IMR-90 (cell line): ENCODE data around the gene STRA6. TPM values are rescaled to one million over a fixed set of nuclear protein-coding genes. Genes with fewer than 3 reads are reported as not detected.

Experiments used
- ATAC-seq: fragments of 200-7000 bp; cut with Tn5 transposase; 2 replicates; pipeline ENCODE4 v1.9.1; 2020; ENCODE audit warnings: low read depth, mild to moderate bottlenecking, moderate library complexity
- BruUV-seq: library from RNA; stranded (reverse); fragments of 400-500 nt; replicated peaks from 2 replicates; lab custom pipeline; 2021; lab: Mats Ljungman, UMichigan
- CTCF ChIA-PET: fragments of 300-600 bp; formaldehyde crosslinking; extraction: SDS; loops from one replicate; lab custom pipeline; 2021; ENCODE audit warnings: antibody characterized with exemption; lab: Yijun Ruan, JAX
- POLR2A ChIA-PET: fragments of 300-600 bp; sonication (Branson Sonifier 250); formaldehyde crosslinking; loops from one replicate; lab custom pipeline; 2022; ENCODE audit warnings: antibody characterized with exemption; ENCODE audit not compliant: unreplicated experiment; lab: Charles Lee
- DNase-seq: peaks from one replicate; pipeline ENCODE4 v3.0.0; 2013
- H2AFZ ChIP-seq: replicated peaks from 2 replicates; pipeline ENCODE3; 2013; ENCODE audit warnings: low read length, mild to moderate bottlenecking; ENCODE audit not compliant: poor library complexity
- H2AK5ac ChIP-seq: 2 replicates; pipeline ENCODE4 v1.6.1; 2013; ENCODE audit warnings: low read depth, low read length, inconsistent platforms
- H2AK9ac ChIP-seq: replicated peaks from 2 replicates; pipeline ENCODE3; 2013; ENCODE audit warnings: mild to moderate bottlenecking, low read depth, low read length, moderate library complexity; ENCODE audit not compliant: poor library complexity
- H2BK120ac ChIP-seq: 2 replicates; pipeline ENCODE4 v1.6.1; 2013; ENCODE audit warnings: low read depth, low read length, inconsistent platforms
- H2BK15ac ChIP-seq: 3 replicates; pipeline ENCODE4 v1.6.1; 2013; ENCODE audit warnings: low read depth, low read length, inconsistent platforms
- H2BK20ac ChIP-seq: 2 replicates; pipeline ENCODE4 v1.6.1; 2013; ENCODE audit warnings: low read depth, mild to moderate bottlenecking, inconsistent platforms, low read length, moderate library complexity
- H2BK5ac ChIP-seq: 2 replicates; pipeline ENCODE4 v1.6.1; 2013; ENCODE audit warnings: mild to moderate bottlenecking, low read depth, low read length, inconsistent platforms; ENCODE audit not compliant: poor library complexity, severe bottlenecking
- H3K14ac ChIP-seq: replicated peaks from 2 replicates; pipeline ENCODE4 v1.6.1; 2013; ENCODE audit warnings: low read depth, low read length, inconsistent platforms
- H3K18ac ChIP-seq: 2 replicates; pipeline ENCODE4 v1.6.1; 2013; ENCODE audit warnings: low read depth, low read length, control low read depth
- H3K23ac ChIP-seq: 2 replicates; pipeline ENCODE4 v1.6.1; 2013; ENCODE audit warnings: low read depth, low read length, inconsistent platforms
- H3K27ac ChIP-seq: 2 replicates; pipeline ENCODE4 v1.5.1; 2013; ENCODE audit warnings: mild to moderate bottlenecking, control low read depth, low read length; ENCODE audit not compliant: insufficient read depth
- H3K27me3 ChIP-seq: 2 replicates; pipeline ENCODE4 v1.6.1; 2013; ENCODE audit warnings: low read length; ENCODE audit not compliant: control insufficient read depth, insufficient read depth
- H3K36me3 ChIP-seq: 2 replicates; pipeline ENCODE4 v1.6.1; 2013; ENCODE audit warnings: low read length, mixed read lengths; ENCODE audit not compliant: control insufficient read depth, insufficient read depth
- H3K4ac ChIP-seq: 2 replicates; pipeline ENCODE4 v1.6.1; 2013; ENCODE audit warnings: low read depth, low read length, inconsistent platforms
- H3K4me1 ChIP-seq: 2 replicates; pipeline ENCODE4 v1.6.1; 2013; ENCODE audit warnings: low read length, mixed read lengths; ENCODE audit not compliant: control insufficient read depth, insufficient read depth
- H3K4me2 ChIP-seq: 2 replicates; pipeline ENCODE4 v1.6.1; 2013; ENCODE audit warnings: low read depth, mild to moderate bottlenecking, control low read depth, low read length, moderate library complexity
- H3K4me3 ChIP-seq: 2 replicates; pipeline ENCODE4 v1.5.1; 2013; ENCODE audit warnings: low read depth, mild to moderate bottlenecking, control low read depth, low read length, moderate library complexity; ENCODE audit not compliant: insufficient read depth
- H3K56ac ChIP-seq: 2 replicates; pipeline ENCODE4 v1.6.1; 2013; ENCODE audit warnings: low read length, inconsistent platforms; ENCODE audit not compliant: insufficient read depth; ENCODE audit errors: extremely low read depth
- H3K79me1 ChIP-seq, 2 experiments: 2 replicates each; pipeline ENCODE4 v1.6.1; 2013; ENCODE audit warnings: low read length in 2 of 2, inconsistent platforms in 1 of 2, low read depth in 1 of 2
- H3K9ac ChIP-seq: 2 replicates; pipeline ENCODE4 v1.6.1; 2013; ENCODE audit warnings: low read depth, low read length, control low read depth
- H3K9me1 ChIP-seq: 2 replicates; pipeline ENCODE4 v1.6.1; 2013; ENCODE audit warnings: low read length, inconsistent platforms; ENCODE audit not compliant: insufficient read depth
- H3K9me3 ChIP-seq: 2 replicates; pipeline ENCODE4 v1.6.1; 2013; ENCODE audit warnings: low read length; ENCODE audit not compliant: control insufficient read depth, insufficient read depth
- H4K20me1 ChIP-seq: 2 replicates; pipeline ENCODE4 v1.6.1; 2013; ENCODE audit warnings: low read length, inconsistent platforms; ENCODE audit not compliant: insufficient read depth
- H4K5ac ChIP-seq: 2 replicates; pipeline ENCODE4 v1.6.1; 2013; ENCODE audit warnings: mild to moderate bottlenecking, low read depth, low read length, control low read depth
- H4K8ac ChIP-seq, 2 experiments: 2 replicates each; pipeline ENCODE4 v1.6.1; 2013; ENCODE audit warnings: low read depth in 2 of 2, low read length in 2 of 2, control low read depth in 1 of 2, inconsistent platforms in 1 of 2
- H4K91ac ChIP-seq: 2 replicates; pipeline ENCODE4 v1.6.1; 2013; ENCODE audit warnings: low read depth, low read length, inconsistent platforms; ENCODE audit not compliant: insufficient read depth
- BHLHE40 ChIP-seq: fragments of 150-350 bp; IDR thresholded peaks from 2 replicates; pipeline ENCODE4 v1.6.1; 2016; ENCODE audit warnings: mild to moderate bottlenecking, low read depth, low read length
- CEBPB ChIP-seq: IDR thresholded peaks from 2 replicates; pipeline ENCODE4 v1.6.1; 2012; ENCODE audit warnings: low read depth, low read length, improper control_type of control experiment
- CHD1 ChIP-seq: IDR thresholded peaks from 2 replicates; pipeline ENCODE4 v1.6.1; 2012; ENCODE audit warnings: low read depth, low read length, improper control_type of control experiment
- FOS ChIP-seq: fragments of 150-350 bp; IDR thresholded peaks from 2 replicates; pipeline ENCODE4 v1.6.1; 2016; ENCODE audit warnings: low read depth, low read length
- MAFK ChIP-seq: IDR thresholded peaks from 2 replicates; pipeline ENCODE4 v1.6.1; 2012; ENCODE audit warnings: low read depth, low read length, improper control_type of control experiment
- MAZ ChIP-seq: IDR thresholded peaks from 2 replicates; pipeline ENCODE4 v1.6.1; 2012; ENCODE audit warnings: low read depth, mild to moderate bottlenecking, low read length, improper control_type of control experiment, moderate library complexity, borderline replicate concordance
- MXI1 ChIP-seq: IDR thresholded peaks from 2 replicates; pipeline ENCODE4 v1.6.1; 2012; ENCODE audit warnings: low read depth, mild to moderate bottlenecking, low read length, moderate library complexity, borderline replicate concordance
- NFE2L2 ChIP-seq: fragments of 150-350 bp; IDR thresholded peaks from 2 replicates; pipeline ENCODE4 v1.6.1; 2016; ENCODE audit warnings: low read depth, mild to moderate bottlenecking, low read length
- POLR2A ChIP-seq: IDR thresholded peaks from 2 replicates; pipeline ENCODE4 v1.6.1; 2012; ENCODE audit warnings: mild to moderate bottlenecking, low read depth, low read length
- RAD21 ChIP-seq: IDR thresholded peaks from 2 replicates; pipeline ENCODE4 v1.6.1; 2012; ENCODE audit warnings: low read length, improper control_type of control experiment
- RCOR1 ChIP-seq: IDR thresholded peaks from 2 replicates; pipeline ENCODE4 v1.6.1; 2012; ENCODE audit warnings: mild to moderate bottlenecking, low read length, improper control_type of control experiment; ENCODE audit not compliant: insufficient replicate concordance
- RFX5 ChIP-seq: IDR thresholded peaks from 2 replicates; pipeline ENCODE4 v1.8.0; 2012; ENCODE audit warnings: low read depth, mild to moderate bottlenecking, low read length, moderate library complexity
- SMC3 ChIP-seq: fragments of 150-350 bp; IDR thresholded peaks from 2 replicates; pipeline ENCODE4 v1.6.1; 2016; ENCODE audit warnings: low read depth, mild to moderate bottlenecking, antibody characterized with exemption, low read length, moderate library complexity
- WGBS, 2 experiments: methylation state at CpG; one replicate each; pipeline versions ENCODE4 v1.1.5 to v1.1.7; 2013; ENCODE audit warnings: missing lambda C conversion rate in 2 of 2; ENCODE audit not compliant: insufficient read length in 1 of 2; ENCODE audit errors: extremely low coverage in 2 of 2; 5-methylcytosine and 5-hydroxymethylcytosine counted together
- dilution Hi-C: fragments of 300-500 bp; cut with HindIII; formaldehyde crosslinking; loops from one replicate; pipeline ENCODE4 v1.14.3; 2018; ENCODE audit warnings: low sequenced_read_pairs; ENCODE audit not compliant: unreplicated experiment
- in situ Hi-C: fragments of 300-500 bp; cut with MboI; formaldehyde crosslinking; loops from 3 replicates; pipeline ENCODE4 v1.14.3; 2019; ENCODE audit warnings: low sequenced_read_pairs, inconsistent platforms, mixed read lengths
- intact Hi-C: fragments of 100-400 bp; cut with micrococcal nuclease; formaldehyde crosslinking; loops from 2 replicates; pipeline ENCODE4 v1.10.0; 2022
- polyA plus RNA-seq, 3 experiments: library from polyadenylated mRNA; depleted of rRNA; stranded (reverse); fragments of >200 nt; gene quantifications; 2 replicates each; pipeline ENCODE4 v1.2.3, GENCODE V29; 2012; ENCODE audit warnings: low replicate concordance in 1 of 3
- total RNA-seq: library from RNA; depleted of rRNA; stranded (reverse); fragments of >200 nt; gene quantifications from 2 replicates; pipeline ENCODE4 v1.2.3, GENCODE V29; 2012
- TF ChIP-seq, protein P1 (sequence below): fragments of 150-350 bp; IDR thresholded peaks from 2 replicates; pipeline ENCODE4 v1.6.1; 2017; ENCODE audit warnings: mild to moderate bottlenecking, antibody characterized with exemption, low read length, low read depth
- TF ChIP-seq, protein P2 (sequence below): fragments of 150-350 bp; IDR thresholded peaks from 2 replicates; pipeline ENCODE4 v1.6.1; 2016; ENCODE audit warnings: low read depth, mild to moderate bottlenecking, low read length, moderate library complexity, borderline replicate concordance
- TF ChIP-seq, protein P3 (sequence below): conservative IDR thresholded peaks from 2 replicates; pipeline ENCODE4 v1.5.1; 2012; ENCODE audit warnings: mild to moderate bottlenecking, low read depth, low read length, improper control_type of control experiment

Gene STRA6
- total and polyA plus RNA-seq, 2 of the 4 experiments (the other 2 are of a cell fraction), result 0.17 TPM; not detected in 1

DNA sequence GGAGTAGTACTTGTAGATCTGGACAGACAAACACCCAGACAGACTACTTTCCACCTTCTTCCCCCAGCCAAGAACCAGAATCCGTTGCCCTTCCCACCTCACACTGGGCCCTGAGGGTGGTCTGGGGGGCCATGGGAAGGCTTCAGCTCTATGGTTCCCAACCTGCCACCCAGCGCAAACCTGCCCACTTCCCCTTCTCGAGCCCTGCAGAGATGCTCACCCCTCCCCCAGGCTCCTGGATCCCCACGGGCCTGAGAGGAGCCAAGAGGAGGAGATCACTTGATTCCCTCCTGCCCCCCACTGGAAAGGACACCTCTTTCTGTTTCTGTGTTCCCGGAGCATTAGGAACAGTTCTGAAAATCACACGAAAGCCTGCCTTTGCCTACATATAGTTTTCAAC lies 8.7 kb downstream of the STRA6 start:
- dilution Hi-C loops, result no loop called here

More for the DNA sequence above, 8.7 kb downstream of the STRA6 start:
- BruUV-seq, result no TSS peak
- peak overlapping the region; percentile 37; the same call in 1 of the 2 replicates for H2BK120ac ChIP-seq
- no peak overlapping the region for H3K4me3 ChIP-seq
- no peak overlapping the region for H2BK5ac ChIP-seq
- CTCF ChIA-PET, result no interaction called here
- in situ Hi-C loops (no loop called here), intact Hi-C loops (no loop called here)
- no peak overlapping the region for H4K91ac ChIP-seq
- H4K5ac ChIP-seq, result no peak overlapping the region
- no peak overlapping the region for H2BK15ac ChIP-seq
- H4K20me1 ChIP-seq, result peaks cover 8% of the 10 kb centered on the region; the same call in 1 of the 2 replicates
- H3K27ac ChIP-seq, result no peak overlapping the region
- H3K9ac ChIP-seq, result no peak overlapping the region
- no peaks in the 10 kb centered on the region for H3K36me3 ChIP-seq
- peak overlapping the region; percentile 65; the same call in 1 of the 2 replicates for H2BK20ac ChIP-seq
- no peak overlapping the region for H3K14ac ChIP-seq
- DNase-seq, result no peak
- H3K27me3 ChIP-seq, result no peaks in the 10 kb centered on the region; the same call in 1 of the 2 replicates
- POLR2A ChIA-PET, result no interaction called here
- TF ChIP-seq MAFK (no peak), POLR2A (no peak), RAD21 (no peak), MAZ (no peak), RFX5 (no peak), CHD1 (no peak), FOS (no peak), NFE2L2 (no peak), BHLHE40 (no peak), MXI1 (no peak), RCOR1 (no peak), CEBPB (no peak), SMC3 (no peak)
- TF ChIP-seq, protein P1, sequence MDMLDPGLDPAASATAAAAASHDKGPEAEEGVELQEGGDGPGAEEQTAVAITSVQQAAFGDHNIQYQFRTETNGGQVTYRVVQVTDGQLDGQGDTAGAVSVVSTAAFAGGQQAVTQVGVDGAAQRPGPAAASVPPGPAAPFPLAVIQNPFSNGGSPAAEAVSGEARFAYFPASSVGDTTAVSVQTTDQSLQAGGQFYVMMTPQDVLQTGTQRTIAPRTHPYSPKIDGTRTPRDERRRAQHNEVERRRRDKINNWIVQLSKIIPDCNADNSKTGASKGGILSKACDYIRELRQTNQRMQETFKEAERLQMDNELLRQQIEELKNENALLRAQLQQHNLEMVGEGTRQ, result no peak
- TF ChIP-seq, protein P2, sequence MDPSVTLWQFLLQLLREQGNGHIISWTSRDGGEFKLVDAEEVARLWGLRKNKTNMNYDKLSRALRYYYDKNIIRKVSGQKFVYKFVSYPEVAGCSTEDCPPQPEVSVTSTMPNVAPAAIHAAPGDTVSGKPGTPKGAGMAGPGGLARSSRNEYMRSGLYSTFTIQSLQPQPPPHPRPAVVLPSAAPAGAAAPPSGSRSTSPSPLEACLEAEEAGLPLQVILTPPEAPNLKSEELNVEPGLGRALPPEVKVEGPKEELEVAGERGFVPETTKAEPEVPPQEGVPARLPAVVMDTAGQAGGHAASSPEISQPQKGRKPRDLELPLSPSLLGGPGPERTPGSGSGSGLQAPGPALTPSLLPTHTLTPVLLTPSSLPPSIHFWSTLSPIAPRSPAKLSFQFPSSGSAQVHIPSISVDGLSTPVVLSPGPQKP, result no peak
- TF ChIP-seq, protein P3, sequence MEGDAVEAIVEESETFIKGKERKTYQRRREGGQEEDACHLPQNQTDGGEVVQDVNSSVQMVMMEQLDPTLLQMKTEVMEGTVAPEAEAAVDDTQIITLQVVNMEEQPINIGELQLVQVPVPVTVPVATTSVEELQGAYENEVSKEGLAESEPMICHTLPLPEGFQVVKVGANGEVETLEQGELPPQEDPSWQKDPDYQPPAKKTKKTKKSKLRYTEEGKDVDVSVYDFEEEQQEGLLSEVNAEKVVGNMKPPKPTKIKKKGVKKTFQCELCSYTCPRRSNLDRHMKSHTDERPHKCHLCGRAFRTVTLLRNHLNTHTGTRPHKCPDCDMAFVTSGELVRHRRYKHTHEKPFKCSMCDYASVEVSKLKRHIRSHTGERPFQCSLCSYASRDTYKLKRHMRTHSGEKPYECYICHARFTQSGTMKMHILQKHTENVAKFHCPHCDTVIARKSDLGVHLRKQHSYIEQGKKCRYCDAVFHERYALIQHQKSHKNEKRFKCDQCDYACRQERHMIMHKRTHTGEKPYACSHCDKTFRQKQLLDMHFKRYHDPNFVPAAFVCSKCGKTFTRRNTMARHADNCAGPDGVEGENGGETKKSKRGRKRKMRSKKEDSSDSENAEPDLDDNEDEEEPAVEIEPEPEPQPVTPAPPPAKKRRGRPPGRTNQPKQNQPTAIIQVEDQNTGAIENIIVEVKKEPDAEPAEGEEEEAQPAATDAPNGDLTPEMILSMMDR, result no peak
- H3K9me1 ChIP-seq, result peaks cover 21% of the 10 kb centered on the region
- H3K4me2 ChIP-seq, result no peak overlapping the region
- peak overlapping the region; percentile 1 for H3K4ac ChIP-seq
- H2AK5ac ChIP-seq, result peak overlapping the region; percentile 30; the same call in 1 of the 2 replicates
- no peak for ATAC-seq
- no peaks in the 10 kb centered on the region for H3K79me1 ChIP-seq
- no peak overlapping the region for H3K23ac ChIP-seq
- H3K18ac ChIP-seq, result no peak overlapping the region
- H2AK9ac ChIP-seq, result peak overlapping the region; percentile 11
- no CpG with 5 or more reads among the region's 6 CpGs for WGBS, 2 experiments
- H3K56ac ChIP-seq, result no peak overlapping the region
- no peaks in the 10 kb centered on the region for H3K9me3 ChIP-seq
- H3K4me1 ChIP-seq, result peaks cover 13% of the 10 kb centered on the region
- peak overlapping the region; percentile 47 for H2AFZ ChIP-seq
- no peak overlapping the region for H4K8ac ChIP-seq
